IPS DF 4.7 (cell line): ENCODE data around the gene PTBP3.

Experiments used
- DNase-seq: peaks from one replicate; pipeline ENCODE4 v3.0.0-alpha.2; 2013; ENCODE audit warnings: low spot score; ENCODE audit errors: extremely low read depth

PTBP3 gene

GRCh38 chr9:112170968-112171367 lies 162.5 kb downstream of the PTBP3 start:
- no peak for DNase-seq

GRCh38 chr9:112170235-112170634 lies 163.2 kb downstream of the PTBP3 start:
- no peak for DNase-seq

- DNase-seq: no peak
Measured at GRCh38 chr9:112169368-112169767, 164.1 kb downstream of the PTBP3 start.

- DNase-seq: no peak
Measured at GRCh38 chr9:112168197-112168596, 165.2 kb downstream of the PTBP3 start.
